GM18907 (cell line): ENCODE results near the gene DAPK1.

Experiments
- ATAC-seq: cut with Tn5 transposase; IDR thresholded peaks from one replicate; pipeline ENCODE4 v1.9.1; 2021; ENCODE audit warnings: mild to moderate bottlenecking, moderate library complexity; ENCODE audit not compliant: unreplicated experiment

The DAPK1 gene

DNA sequence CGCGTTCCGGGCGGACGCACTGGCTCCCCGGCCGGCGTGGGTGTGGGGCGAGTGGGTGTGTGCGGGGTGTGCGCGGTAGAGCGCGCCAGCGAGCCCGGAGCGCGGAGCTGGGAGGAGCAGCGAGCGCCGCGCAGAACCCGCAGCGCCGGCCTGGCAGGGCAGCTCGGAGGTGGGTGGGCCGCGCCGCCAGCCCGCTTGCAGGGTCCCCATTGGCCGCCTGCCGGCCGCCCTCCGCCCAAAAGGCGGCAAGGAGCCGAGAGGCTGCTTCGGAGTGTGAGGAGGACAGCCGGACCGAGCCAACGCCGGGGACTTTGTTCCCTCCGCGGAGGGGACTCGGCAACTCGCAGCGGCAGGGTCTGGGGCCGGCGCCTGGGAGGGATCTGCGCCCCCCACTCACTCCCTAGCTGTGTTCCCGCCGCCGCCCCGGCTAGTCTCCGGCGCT lies at the start of gene DAPK1:
Gene DAPK1 (plus strand): TSS at position 264 of the 442 bp plus-strand sequence. CDS start 1,211 bp downstream, outside the sequence.
- peak; percentile 51 for ATAC-seq

DNA sequence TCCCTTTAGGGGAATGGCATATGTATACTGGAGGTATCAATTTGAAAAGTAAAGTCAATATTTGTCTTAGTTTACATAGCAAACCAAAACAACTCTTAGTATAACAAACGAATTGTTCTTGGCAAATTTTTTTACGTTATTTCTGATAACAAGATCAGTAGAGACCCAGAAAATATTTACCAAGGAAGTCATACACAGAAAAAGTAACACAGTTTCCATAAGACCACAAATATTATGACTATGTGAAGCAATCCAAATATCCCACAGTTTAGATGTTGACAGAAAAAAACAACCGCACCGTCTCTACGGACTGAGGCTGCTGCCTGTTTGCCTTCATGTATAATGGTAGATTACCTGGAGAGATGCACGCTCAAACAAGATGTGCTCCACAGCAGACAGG lies 46.5 kb upstream of the DAPK1 start:
- no peak for ATAC-seq

DNA sequence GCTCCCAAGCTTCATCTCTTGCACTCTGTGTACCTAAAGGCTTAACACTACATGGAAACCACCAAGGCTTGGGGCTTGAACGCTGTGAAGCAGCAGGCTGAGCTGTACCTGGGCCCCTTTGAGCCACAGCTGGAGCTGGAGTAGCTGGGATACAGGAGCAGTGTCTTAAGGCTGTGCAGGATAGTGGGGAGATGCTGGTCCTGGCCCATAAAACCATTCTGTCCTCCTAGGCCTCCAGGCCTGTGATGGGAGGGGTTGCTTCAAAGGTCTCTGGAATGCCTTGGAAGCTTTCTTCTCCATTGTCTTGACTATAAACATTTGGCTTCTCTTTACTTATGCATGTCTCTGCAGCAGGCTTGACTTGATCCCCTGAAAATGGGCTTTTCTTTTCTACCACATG lies 42.3 kb upstream of the DAPK1 start:
- no peak for ATAC-seq

DNA sequence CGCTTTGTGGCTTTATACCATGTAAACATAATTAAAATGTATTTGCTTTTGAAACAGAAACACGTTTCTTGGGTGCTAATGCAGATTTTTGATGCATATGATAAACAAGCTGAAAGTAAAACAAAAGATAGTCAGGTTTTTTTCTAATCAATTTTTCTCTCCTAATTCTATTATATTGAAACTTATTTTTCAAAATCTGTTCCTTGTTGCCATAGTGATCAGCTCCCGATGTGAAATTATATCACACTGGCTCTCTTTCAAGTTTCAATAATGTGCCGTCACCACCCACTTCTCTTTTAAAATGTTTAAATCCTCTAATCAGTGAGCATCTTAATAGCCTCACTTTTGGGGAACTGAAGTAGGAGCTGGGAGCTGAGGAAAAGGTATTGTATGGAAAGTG lies 36.4 kb upstream of the DAPK1 start:
- ATAC-seq: no peak

DNA sequence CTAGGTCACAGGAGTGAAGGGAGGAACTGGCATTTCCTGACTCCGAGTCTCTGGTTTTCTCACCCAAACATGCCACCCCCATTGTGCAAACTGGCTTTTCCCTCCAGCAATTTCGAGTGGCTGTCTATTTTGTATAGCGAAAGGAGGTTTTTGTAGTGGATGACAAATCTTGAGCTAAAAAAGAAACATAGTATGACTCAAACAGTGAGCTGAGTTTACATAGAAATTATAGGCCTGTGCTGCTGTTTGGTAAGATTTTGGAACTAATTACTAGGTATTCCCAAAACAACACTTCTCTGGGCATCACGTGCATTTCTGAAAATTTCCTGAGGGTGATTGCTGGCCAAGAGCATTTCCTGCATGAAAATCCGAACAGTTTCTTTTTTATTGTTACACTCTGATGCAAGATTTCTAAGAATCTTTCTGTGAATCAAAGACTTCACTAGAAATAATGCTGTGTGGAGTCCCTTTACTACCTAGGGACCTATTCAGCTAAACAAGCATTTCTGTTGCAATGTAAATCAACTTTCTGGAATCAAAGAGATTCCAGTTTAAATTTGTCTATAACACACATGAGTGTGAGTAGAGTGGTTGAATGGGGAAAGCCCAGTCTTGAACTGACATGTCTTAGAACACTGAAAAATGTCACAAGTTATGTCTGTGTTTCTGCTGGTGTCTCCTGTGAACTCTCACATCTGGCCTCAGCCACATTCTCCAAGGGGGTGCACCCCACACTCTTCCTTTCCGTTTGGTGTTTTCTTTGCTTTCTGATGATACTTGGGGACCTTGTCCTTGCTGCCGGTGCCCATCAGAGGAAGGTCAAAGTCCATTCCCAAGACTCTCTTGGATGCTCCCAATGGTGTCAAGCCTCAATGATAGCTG lies 33.3 kb upstream of the DAPK1 start:
- ATAC-seq: peak; percentile 73

DNA sequence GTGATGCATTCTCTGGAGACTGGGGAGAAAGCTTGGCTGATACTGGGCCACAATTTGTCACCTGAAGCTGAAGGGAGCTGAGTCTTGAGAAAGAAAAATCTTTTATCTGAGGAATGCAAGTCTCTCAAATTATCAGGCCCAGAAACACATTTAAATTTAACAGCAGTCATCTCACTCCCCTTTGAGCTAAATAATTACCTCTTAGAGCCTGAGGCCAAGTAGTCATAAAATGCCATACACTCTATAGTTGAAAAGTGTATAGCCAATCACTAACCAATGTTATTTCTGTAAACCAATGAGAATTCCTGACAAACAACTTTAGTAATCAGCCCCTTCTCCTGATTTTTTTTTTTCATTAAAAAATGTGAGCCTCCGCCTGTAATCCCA lies 32.7 kb upstream of the DAPK1 start:
- ATAC-seq: no peak

DNA sequence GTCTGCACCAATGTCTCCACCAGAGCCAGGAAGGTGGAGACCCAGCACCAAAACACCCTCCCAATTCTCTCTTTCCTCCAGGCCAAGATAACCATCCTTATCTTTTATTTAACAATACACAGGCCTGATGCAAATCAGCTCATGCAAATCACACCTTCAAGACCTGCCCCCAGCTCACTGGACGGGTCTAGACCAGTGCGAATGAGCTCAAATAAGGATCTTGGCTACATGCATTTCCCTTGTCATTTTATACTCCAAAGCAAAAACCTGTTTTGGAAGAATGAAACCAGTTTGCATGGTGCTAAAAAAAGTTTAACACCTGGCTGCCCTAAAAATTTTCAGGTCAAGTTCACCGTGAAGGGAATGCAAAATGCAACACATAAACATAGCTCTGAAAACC lies 31.9 kb upstream of the DAPK1 start:
- no peak for ATAC-seq

DNA sequence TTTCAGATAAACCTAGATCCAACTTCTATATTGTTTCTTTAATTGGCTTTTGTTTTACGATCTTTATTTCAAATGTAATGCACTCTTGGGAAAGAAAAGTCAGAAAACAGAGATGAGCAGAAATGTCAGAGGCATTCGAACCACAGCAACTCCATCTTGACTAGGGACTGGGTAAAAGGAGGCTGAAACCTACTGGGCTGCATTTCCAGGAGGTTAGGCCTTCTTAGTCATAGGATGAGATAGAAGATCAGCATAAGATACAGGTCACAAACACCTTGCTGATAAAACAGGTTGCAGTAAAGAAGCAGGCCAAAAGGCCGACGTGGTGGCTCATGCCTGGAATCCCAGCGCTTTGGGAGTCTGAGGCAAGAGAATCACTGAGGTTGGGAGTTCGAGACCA lies 30.5 kb upstream of the DAPK1 start:
- no peak for ATAC-seq

DNA sequence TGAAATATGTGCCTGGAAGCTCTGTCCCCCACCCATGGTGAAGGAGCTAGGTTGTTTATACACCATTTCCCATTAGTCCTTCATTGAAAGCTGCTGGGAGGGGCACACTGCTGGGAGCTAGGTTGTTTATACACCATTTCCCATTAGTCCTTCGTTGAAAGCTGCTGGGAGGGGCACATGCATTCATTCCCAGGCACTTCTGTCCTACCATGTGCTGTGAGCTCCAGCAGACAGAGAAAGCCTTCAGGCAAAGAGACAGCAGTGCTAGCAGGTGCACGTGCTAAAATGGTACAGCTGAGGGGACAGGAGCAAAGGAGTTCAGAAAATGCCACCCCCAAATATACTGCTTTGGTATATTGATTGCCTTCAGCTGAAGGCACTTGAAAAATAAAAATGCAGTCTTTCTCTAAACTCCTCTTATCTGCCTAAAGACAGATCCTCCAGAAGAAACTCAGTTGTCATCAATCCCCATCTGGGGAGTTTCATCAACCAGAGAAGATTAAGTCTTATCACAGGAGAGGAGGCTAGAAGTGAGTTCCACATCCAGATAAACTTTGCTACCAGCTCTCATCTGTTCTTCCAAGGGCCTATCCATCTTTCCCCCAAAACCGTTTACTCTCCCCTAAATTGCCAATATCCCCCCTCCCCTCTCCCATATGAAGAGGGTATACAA lies 27.7 kb upstream of the DAPK1 start:
- ATAC-seq: no peak

DNA sequence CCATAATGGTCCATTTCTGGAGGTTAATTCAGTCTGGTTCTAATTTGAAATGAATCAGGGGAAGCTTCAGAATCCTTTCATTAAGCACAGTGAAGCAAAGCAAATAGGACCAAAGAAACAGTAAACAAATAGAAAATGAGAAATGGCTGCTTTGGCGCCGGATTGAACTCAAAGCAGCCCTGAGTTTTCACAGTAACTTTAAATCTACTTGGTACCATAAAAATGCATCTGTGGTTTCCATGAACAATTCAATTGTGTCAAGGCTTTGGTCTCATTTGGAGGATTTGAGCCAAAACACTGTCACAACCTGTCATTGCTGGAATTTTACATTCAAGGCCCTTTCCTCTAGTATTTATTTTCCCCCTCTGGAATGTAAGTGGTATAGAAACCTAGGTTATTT lies 25.9 kb upstream of the DAPK1 start:
- ATAC-seq: no peak

DNA sequence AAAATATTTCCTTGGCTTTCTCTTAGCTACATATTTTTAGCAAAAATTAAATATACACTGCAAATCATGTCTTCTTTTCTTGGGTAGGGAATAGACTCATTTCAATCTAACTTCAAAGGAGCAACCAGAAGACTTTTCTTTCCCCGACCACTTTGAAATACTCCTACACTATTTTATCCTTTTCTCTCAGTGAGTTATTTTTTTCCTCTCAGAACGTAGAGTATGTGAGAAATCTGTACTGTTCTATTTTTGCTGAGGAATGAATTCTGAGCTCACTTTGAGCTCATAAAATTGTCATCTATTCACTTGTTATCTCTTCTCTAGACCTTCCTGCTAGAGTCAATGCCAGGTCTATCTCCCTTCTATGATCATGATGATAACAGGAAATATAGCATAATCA lies 22.2 kb upstream of the DAPK1 start:
- no peak for ATAC-seq

DNA sequence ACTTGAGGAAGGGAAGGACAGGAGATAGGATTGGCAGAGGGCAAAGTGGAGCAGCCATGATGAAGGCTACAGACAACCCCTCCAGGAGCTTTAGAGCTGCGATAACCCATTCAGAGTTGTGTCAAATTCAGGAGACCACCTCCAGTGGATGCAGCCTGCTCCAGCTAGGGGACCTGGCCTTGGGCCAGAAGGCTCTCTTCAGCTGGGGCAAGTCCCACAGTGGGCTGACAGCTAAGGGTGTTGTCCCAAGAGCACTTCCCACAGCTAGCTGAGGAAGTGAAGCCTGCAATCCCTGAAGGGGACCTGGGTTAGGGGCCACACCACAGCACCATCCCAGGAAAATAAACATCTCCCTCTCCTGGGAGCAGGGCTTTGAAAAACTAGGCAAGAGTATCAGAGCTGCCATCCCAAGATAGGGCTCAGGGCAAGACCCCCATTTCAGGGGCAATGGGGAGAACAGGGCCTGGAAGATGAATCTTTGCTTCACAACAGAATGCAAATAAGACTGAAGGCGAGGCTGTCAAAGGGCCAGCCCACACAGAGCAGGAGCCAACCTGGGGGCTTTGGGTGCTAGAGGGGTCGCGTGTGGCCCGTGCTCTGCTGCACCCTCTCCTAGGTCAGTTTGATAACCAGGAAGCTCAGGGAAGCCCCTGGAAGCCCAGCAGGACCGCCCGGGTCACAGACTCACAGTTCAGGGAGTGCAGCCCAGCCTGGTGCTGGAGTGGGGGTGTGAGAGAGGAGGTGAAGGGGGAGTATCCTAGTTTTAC lies 19.3 kb upstream of the DAPK1 start:
- ATAC-seq: no peak

DNA sequence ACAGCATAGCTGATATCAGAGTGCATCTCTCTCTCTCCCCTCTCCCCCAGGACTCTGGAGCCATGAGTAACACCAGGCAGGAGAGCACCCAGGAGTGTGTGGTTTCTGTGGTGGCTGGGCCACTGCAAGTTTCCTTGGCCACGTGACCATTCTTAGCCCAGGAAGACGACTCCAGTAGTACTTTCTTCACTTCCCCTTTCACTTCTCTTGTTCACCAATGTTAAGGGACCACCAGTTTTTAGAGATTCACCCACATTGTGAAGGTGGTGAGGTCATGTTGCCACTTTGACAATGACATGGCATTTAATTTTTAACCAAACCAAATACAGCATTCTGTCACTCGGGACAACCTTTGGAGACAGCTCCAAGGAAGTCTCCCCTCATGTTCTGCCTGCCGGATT lies 17.9 kb upstream of the DAPK1 start:
- peak; percentile 97 for ATAC-seq

DNA sequence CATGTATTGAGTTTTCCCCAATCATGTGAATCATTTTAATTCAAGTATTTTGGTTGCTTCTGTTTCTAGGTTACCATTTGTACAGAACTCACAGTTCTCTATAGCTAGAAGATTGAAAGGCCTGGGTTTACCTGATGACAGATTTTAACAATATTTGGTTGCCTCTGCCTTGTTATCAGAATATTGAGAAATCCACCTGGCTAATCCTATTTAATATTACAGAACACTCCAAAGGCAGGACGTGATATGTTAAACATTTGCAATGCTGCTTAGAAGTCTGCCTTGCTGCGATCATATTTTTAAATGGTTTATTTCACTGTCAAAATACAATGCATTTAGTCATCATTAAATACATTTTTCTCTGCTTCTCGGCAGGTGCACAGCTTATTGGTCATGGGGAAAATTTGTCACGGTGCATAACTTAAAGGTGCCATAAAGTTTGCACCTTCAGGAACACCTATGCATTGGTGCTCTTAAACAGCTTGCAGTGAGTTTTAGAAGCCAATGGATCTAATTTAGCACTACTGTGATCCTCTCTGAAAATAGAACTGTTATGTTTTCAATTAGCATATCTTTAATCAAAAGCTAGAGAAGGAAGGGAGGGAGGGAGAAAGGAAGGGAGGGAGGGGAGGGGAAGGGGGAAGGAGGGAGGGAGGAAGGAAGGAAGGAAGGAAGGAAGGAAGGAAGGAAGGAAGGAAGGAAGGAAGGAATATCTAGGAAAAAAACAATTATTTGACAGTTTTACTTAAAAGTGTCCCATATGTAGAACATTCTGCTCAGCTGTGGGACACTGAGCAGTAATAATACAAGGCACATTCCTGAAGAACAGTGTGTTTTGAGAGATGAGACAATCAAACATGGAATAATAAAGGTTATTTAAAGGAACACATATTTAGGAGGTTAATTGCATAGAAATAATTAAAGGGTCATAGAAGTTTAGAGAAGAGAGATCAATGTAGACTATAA lies 15.5 kb upstream of the DAPK1 start:
- ATAC-seq: no peak

DNA sequence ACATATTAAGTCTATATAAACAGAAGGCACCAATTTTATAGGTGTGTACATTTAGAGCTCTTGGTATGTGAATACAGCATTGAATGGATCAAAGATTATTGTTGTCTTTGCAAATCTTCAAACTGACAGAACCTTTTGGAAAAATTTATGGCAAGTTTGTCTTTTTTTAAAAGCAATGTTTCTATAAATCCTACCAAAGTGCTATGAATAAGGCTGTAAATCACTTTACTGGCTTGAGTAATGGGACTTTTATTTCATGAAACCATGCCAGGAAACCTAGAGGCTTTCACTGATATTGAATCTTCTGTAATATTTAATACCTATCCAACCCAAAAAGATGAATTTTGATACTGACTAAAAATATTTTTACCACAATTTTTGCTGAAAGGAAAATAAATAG lies 7.4 kb upstream of the DAPK1 start:
- no peak for ATAC-seq

DNA sequence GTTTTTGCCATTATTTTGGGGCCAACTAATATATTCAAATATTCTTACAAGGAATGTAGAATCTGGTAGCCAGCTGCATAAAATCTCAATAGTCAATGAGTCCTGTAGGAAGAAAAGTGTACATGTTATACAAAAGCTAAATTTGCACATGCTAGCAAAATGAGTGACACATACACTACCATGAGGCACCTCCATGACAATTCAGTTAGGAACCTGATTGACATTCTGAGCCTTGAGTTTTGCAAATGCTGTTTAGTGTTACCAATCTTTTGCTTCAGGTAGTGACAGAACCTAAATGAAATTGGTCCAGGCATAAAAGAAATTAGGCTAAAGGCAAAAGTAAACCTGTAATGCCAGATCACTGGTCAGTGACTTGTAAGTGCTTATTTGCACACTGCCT lies 6.8 kb upstream of the DAPK1 start:
- no peak for ATAC-seq

DNA sequence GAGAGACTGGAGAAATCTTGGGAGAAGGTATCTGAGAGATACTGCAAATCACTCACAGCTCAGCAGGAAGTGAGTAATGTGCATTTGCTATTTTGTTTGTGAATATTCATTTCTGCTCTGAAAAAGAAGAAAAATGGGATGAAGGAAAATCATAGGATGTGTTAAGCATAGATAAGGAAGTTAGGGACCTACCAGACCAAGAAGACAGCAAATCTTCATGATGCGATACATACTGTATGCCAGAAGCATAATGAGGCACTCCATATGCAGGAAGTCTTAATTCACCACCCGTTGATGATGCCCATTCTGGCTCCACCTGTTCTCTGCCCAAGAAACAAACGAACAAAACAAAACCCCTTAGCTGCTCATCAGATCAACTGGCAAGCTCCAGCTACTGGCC lies 6.1 kb upstream of the DAPK1 start:
- ATAC-seq: no peak

DNA sequence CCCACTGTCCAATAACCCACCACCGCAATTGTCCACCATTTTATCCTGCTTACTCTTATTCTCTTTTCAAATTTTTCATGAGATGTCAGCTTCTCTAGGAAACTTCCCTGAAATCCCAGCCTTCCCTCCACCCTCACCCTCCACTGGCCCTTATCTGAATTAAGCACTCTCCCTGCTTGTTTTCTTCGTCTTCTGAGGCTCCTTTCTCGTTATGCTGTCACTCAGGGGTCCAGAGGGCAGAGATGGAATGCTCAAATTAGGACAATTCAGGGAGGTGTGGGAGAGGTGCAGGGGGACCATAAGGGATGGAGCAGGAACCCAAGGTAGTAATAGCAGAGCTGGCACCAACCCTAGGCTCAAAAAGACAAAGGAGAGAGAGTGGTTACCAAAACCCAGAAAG lies 5.0 kb upstream of the DAPK1 start:
- no peak for ATAC-seq

DNA sequence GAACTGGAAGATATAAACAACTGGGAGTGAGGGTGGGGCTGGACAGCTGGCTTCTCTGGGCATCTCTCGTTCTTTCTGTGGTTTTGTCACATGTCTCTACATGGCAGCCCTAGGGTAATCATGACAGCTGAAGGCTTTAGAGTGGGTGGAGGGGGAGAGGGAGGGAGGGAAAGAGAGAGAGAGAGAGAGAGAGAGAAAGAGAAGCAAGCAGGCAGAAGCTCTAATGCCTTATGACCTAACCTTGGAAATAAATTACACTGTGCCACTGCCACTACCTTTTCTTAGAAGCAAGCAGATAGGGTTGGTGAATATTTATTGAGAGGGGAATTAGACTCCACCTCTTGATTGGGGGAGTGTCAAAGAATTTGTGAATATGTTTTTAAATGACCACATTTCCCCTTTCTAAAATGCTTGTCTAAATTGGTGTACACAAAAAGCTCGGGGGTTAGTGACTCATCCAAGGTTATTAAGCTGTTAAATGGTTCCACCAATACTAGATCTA lies 2.6 kb upstream of the DAPK1 start:
- ATAC-seq: no peak

DNA sequence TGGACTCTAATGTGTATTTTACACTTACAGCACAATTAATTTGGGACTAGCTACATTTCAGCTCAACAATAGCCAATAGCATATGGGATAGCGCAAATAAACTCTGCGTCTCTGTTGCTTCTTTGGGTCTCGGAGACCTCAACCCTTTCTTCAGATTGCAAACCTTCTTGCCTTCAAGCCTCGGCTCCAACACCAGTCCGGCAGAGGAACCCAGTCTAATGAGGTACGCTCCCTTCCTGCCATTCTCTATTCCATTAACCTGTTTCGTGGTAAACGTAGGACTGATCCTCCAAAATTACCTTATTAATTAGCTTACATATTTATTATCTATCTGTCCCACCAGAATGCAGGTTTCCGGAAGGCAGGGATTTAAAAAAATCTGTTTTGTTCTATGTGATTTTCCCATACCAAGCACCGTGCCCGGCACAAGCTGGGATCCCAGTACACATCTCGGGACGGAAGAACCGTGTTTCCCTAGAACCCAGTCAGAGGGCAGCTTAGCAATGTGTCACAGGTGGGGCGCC lies 525 bp upstream of the DAPK1 start:
- ATAC-seq: no peak
